Lower leg skin (tissue), 3 donors: Measurements from ENCODE around the gene GIT1.

Source experiments
- CTCF ChIP-seq, 3 donors: fragments of 450-650 bp; IDR thresholded peaks; one replicate each; pipeline ENCODE4 v1.5.1; 2016; ENCODE audit warnings: antibody characterized with exemption in 3 of 3, mild to moderate bottlenecking in 3 of 3, moderate library complexity in 2 of 3
- POLR2A ChIP-seq, 2 donors: fragments of 450-650 bp; IDR thresholded peaks; one replicate each; pipeline ENCODE4 v1.6.1; 2016 to 2017; ENCODE audit warnings: antibody characterized with exemption in 2 of 2, mild to moderate bottlenecking in 1 of 2, moderate library complexity in 1 of 2

GRCh38 chr17:29592850-29593551 is 3.6 kb upstream of the GIT1 start, which contains the start of gene ANKRD13B:
- TF ChIP-seq CTCF (IDR thresholded peaks at IDR 0.05) (no peak), POLR2A (IDR thresholded peaks at IDR 0.05) (no peak)
